Measurements from ENCODE around the gene PLEKHA8. TPM values are rescaled to one million over a fixed set of nuclear protein-coding genes. Genes with fewer than 3 reads are reported as not detected.

The PLEKHA8 gene
- total RNA-seq, 2 experiments from 2014 or later = 11.0 to 31.7 TPM

DNA sequence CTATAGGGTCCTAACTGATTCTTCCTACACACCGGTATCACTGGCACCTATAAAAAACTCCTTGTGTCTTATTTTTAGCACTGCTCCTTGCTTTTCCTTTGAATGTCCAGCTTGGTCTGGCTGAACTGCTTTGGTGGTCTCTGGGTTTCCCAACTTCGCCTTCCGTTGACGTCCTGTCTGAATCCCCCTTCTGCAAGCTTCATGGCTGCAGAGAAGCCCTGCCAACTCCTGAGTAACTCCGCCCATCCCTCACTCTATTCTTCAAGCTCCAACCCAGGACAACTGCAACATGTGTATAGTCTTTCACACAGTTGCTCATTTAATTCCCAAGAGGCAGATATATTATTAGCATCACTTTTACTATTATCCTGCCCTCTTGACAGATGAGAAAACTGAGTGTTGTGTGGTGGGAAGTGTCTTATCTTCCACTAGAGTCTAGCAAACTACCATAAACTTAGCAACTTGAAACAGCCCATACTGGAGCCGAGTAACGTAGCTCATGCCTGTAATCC is 147.5 kb downstream of the PLEKHA8 start:
- no peaks in the 10 kb centered on the region for H3K79me2 ChIP-seq (ENCODE audit: insufficient read depth, low read depth, low read length)
- H3K9me2 ChIP-seq (ENCODE audit: insufficient read depth, low read length) = no peaks in the 10 kb centered on the region
- no peak overlapping the region for H3K27ac ChIP-seq (ENCODE audit: low read depth, low read length, poor library complexity, severe bottlenecking)
- intact Hi-C loops (cut with micrococcal nuclease; ENCODE audit: unreplicated experiment) = no loop called here
- DNase-seq (ENCODE audit: low spot score) = no peak
- H3K9me3 ChIP-seq (ENCODE audit: low read length) = no peaks in the 10 kb centered on the region
- no TSS peak for BruUV-seq (replicated peaks)
- POLR2A ChIA-PET = interaction anchor here (1.3 to 1.4 kb wide), 2 partner anchors 12 to 18 kb away, joined by 4 to 5 read pairs; no protein-coding TSS in a partner anchor
- H4K20me1 ChIP-seq (ENCODE audit: insufficient read depth, low read length) = no peaks in the 10 kb centered on the region
- H3K4me2 ChIP-seq (ENCODE audit: low read length) = no peak overlapping the region
- TF ChIP-seq, protein P1, sequence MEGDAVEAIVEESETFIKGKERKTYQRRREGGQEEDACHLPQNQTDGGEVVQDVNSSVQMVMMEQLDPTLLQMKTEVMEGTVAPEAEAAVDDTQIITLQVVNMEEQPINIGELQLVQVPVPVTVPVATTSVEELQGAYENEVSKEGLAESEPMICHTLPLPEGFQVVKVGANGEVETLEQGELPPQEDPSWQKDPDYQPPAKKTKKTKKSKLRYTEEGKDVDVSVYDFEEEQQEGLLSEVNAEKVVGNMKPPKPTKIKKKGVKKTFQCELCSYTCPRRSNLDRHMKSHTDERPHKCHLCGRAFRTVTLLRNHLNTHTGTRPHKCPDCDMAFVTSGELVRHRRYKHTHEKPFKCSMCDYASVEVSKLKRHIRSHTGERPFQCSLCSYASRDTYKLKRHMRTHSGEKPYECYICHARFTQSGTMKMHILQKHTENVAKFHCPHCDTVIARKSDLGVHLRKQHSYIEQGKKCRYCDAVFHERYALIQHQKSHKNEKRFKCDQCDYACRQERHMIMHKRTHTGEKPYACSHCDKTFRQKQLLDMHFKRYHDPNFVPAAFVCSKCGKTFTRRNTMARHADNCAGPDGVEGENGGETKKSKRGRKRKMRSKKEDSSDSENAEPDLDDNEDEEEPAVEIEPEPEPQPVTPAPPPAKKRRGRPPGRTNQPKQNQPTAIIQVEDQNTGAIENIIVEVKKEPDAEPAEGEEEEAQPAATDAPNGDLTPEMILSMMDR (conservative IDR thresholded peaks at IDR 0.05; ENCODE audit: low read length) = no peak
- TF ChIP-seq EZH2phosphoT487 (IDR thresholded peaks at IDR 0.05; ENCODE audit: borderline replicate concordance, low read depth, low read length) = no peak
- H3K4me3 ChIP-seq (ENCODE audit: low read depth, low read length, poor library complexity, severe bottlenecking) = no peak overlapping the region
- no peaks in the 10 kb centered on the region for H3K36me3 ChIP-seq (ENCODE audit: insufficient read depth, low read length)
- CTCF ChIA-PET (ENCODE audit: unreplicated experiment) = no interaction called here
- H2AFZ ChIP-seq (ENCODE audit: low read length) = no peak overlapping the region
- H3K4me1 ChIP-seq (ENCODE audit: insufficient read depth, low read length, poor library complexity, severe bottlenecking) = peaks cover 28% of the 10 kb centered on the region

DNA sequence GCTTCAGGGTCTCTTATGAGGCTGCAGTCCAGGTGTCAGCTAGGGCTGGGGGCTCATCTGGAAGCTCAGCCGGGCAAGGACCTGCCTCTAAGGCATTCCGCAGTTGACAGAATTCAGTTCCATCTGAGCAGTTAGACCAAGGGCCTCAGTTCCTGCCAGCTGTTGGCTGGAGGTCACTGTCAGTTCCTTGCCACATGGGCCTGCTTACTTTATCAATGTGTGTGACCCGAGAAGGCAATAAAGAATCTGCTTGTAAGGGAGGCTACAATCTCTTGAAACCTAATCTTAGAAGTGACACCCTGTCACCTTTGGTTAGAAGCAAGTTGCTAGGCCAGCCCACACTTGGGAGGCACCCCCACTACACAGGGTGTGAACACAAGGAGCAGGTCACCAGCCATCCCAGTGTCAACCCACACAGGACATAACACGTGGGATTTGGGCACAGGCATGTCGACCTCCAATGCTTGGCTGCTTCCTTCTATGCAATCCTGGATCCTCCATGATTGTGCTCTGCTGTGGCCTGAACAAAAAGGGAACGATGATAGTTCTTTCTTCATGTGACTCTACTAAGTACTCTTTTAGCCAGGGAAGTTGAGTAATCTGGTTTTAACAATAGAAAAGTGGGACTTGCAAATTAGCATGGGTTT is 148.4 kb downstream of the PLEKHA8 start:
- no TSS peak for BruUV-seq (replicated peaks)
- Histone ChIP-seq H3K9me3 (ENCODE audit: low read length) (no peaks in the 10 kb centered on the region), H3K79me2 (ENCODE audit: insufficient read depth, low read depth, low read length) (no peaks in the 10 kb centered on the region), H3K4me2 (ENCODE audit: low read length) (peak overlapping the region; percentile 7; the same call in 1 of the 2 replicates), H4K20me1 (ENCODE audit: insufficient read depth, low read length) (no peaks in the 10 kb centered on the region), H2AFZ (ENCODE audit: low read length) (peak overlapping the region; percentile 16; the same call in 1 of the 2 replicates), H3K27ac (ENCODE audit: low read depth, low read length, poor library complexity, severe bottlenecking) (no peak overlapping the region), H3K9me2 (ENCODE audit: insufficient read depth, low read length) (no peaks in the 10 kb centered on the region), H3K4me1 (ENCODE audit: insufficient read depth, low read length, poor library complexity, severe bottlenecking) (peaks cover 28% of the 10 kb centered on the region), H3K36me3 (ENCODE audit: insufficient read depth, low read length) (no peaks in the 10 kb centered on the region), H3K4me3 (ENCODE audit: low read depth, low read length, poor library complexity, severe bottlenecking) (no peak overlapping the region)
- intact Hi-C loops (cut with micrococcal nuclease; ENCODE audit: unreplicated experiment) = no loop called here
- POLR2A ChIA-PET = interaction anchor here (0.5 to 1.4 kb wide), 2 partner anchors 17 to 218 kb away, joined by 4 to 5 read pairs; no protein-coding TSS in a partner anchor
- TF ChIP-seq EZH2phosphoT487 (IDR thresholded peaks at IDR 0.05; ENCODE audit: borderline replicate concordance, low read depth, low read length) = no peak
- TF ChIP-seq, protein P1 (conservative IDR thresholded peaks at IDR 0.05; ENCODE audit: low read length) = no peak
- CTCF ChIA-PET (ENCODE audit: unreplicated experiment) = no interaction called here
- DNase-seq (ENCODE audit: low spot score) = peak; percentile 48

DNA sequence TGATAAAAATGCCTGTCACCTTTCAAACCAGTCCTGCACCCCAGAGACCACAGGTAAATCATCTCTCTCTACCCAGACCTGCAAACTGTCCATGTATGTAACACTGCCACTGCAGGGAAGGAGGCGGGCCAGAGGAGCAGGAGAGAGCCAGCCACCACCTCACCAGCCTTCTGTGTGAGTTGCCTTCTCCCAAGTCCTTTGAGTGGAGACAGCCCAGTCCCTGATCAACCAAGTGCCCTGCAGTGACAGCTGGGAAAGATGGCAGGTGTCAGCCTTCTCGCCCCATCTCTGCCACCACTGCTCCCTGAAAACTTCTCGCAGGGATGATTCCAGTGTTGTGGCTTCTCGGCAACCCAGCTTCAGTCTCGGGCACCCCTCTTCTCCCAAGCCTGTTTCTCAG is 149.0 kb downstream of the PLEKHA8 start:
- Histone ChIP-seq H2AFZ (ENCODE audit: low read length) (peak overlapping the region; percentile 16; the same call in 1 of the 2 replicates), H3K9me3 (ENCODE audit: low read length) (no peaks in the 10 kb centered on the region), H3K4me3 (ENCODE audit: low read depth, low read length, poor library complexity, severe bottlenecking) (no peak overlapping the region), H3K36me3 (ENCODE audit: insufficient read depth, low read length) (no peaks in the 10 kb centered on the region), H3K4me2 (ENCODE audit: low read length) (no peak overlapping the region), H3K27ac (ENCODE audit: low read depth, low read length, poor library complexity, severe bottlenecking) (no peak overlapping the region), H4K20me1 (ENCODE audit: insufficient read depth, low read length) (no peaks in the 10 kb centered on the region), H3K79me2 (ENCODE audit: insufficient read depth, low read depth, low read length) (no peaks in the 10 kb centered on the region), H3K4me1 (ENCODE audit: insufficient read depth, low read length, poor library complexity, severe bottlenecking) (peaks cover 28% of the 10 kb centered on the region), H3K9me2 (ENCODE audit: insufficient read depth, low read length) (no peaks in the 10 kb centered on the region)
- TF ChIP-seq EZH2phosphoT487 (IDR thresholded peaks at IDR 0.05; ENCODE audit: borderline replicate concordance, low read depth, low read length) = no peak
- TF ChIP-seq, protein P1 (conservative IDR thresholded peaks at IDR 0.05; ENCODE audit: low read length) = no peak
- no peak for DNase-seq (ENCODE audit: low spot score)
- ChIA-PET POLR2A (interaction anchor here (0.5 to 1.4 kb wide), 3 partner anchors 14 to 217 kb away, joined by 4 to 5 read pairs (median 5); no protein-coding TSS in a partner anchor), CTCF (ENCODE audit: unreplicated experiment) (no interaction called here)
- no TSS peak for BruUV-seq (replicated peaks)
- intact Hi-C loops (cut with micrococcal nuclease; ENCODE audit: unreplicated experiment) = no loop called here
